GM12892 (cell line): ENCODE measurements around the gene LELP1.
"Not testable (repeated sequence)": the region's sequence is repeated elsewhere in the genome, so short reads cannot be mapped to it uniquely, and the experiment has no call there.

Source experiments
- POLR2A ChIP-seq: IDR thresholded peaks from 2 replicates; pipeline ENCODE4 v1.6.1; 2011; ENCODE audit warnings: low read depth, low read length, control low read depth
- POLR2AphosphoS5 ChIP-seq: IDR thresholded peaks from 2 replicates; pipeline ENCODE4 v1.6.1; 2011; ENCODE audit warnings: low read depth, low read length, control low read depth
- TAF1 ChIP-seq: IDR thresholded peaks from 2 replicates; pipeline ENCODE4 v1.6.1; 2011; ENCODE audit warnings: low read depth, mild to moderate bottlenecking, control low read depth, low read length, borderline replicate concordance

DNA sequence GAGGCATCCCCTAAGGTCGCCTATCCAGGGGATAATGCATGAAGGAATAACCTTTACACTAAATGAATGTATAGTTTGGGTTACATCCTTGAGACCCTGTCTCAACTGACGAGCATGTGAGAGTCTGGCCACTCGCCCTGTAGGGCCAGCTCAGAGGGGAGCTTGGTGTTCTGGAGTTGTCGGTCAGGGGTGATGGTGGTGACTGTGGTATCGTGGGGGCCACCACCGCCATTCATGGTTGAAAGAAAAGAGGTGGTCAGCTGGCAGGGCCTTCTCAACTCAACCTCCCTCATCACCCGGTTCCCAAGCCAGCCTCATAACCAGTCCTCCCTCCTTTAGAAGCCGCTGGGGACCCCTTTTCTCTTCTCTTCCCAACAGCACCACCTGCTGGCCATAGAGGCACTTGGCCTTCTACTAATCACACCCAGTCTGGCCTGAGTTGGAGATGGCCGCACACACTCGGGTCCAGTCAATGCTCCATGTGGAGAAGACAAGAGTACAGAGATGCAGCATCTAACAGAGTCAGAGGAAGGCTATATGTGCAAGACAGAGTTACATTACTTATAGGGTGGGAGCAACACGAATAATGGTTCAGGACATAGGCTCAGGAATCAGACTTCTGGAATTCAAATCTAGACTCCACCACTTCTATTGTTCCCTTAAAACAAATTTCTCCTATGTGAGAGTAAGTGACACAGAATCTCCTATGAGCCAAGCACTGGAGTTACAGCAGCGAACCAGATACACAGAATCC, 26.0 kb downstream of the LELP1 start:
- TF ChIP-seq POLR2A, POLR2AphosphoS5, TAF1: not testable (repeated sequence)
